T-helper 2 cell treated with Interferon-gamma antibody and Interleukin-4, amounts not matched to agents 100 ng/mL and 5 ng/mL, for 36 hours (primary cell): Measurements from ENCODE around the gene CHSY1. TPM values are rescaled to one million over a fixed set of nuclear protein-coding genes. Genes with fewer than 3 reads are reported as not detected.

Experiments used
- intact Hi-C: fragments of 100-400 bp; cut with micrococcal nuclease; formaldehyde crosslinking; loops from one replicate; pipeline ENCODE4 v1.15.1; 2023
- total RNA-seq: library from RNA; stranded (reverse); gene quantifications from 2 replicates; pipeline ENCODE4 v1.2.3, GENCODE V29; 2022

CHSY1 gene
- total RNA-seq, 1 donor from 2014 or later = 37.5 TPM

DNA sequence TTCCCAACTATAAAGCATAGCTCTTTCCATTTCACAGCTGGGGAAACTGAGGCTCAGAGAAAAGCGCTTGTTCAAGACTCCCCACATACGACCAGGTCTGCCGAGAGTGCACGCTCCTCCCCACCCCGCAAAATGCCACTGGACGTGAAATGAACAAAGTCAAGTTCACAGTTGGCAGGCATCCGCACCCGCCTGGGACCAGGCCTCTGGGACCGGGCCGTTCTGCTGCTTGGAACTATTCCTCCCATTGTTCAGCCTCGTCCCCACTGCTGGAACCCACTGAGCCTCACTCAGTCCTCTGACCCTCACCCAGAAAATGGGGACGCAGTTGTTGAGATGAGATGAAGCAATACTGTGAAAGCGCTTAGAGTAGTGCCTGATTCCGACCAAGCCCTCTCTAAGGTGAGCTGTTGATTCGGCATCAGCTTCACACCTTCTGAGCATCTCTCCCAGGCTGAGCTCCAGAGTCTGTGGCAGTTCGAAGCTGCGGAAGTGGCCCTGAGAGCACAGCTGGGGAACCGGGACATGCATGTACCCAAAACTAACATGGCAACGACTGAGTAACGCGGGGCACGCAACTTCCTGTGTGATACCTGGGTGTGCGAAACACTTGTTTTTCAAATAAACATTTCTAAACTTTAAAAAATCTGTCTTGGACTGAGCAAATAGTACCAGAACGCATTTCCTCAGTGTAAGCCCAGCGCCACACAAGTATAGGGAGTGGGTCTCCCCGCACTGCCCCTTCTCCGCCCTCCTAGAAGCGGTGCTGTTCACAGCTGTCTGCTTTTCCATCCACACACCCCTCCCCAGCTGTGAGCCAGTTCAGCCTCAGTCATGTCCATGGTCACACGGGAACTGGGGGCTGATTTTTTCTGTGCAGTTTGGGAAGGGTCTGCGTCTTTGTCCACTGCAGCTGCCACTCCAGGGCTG, 93.4 kb downstream of the CHSY1 start:
- intact Hi-C loops = no loop called here

DNA sequence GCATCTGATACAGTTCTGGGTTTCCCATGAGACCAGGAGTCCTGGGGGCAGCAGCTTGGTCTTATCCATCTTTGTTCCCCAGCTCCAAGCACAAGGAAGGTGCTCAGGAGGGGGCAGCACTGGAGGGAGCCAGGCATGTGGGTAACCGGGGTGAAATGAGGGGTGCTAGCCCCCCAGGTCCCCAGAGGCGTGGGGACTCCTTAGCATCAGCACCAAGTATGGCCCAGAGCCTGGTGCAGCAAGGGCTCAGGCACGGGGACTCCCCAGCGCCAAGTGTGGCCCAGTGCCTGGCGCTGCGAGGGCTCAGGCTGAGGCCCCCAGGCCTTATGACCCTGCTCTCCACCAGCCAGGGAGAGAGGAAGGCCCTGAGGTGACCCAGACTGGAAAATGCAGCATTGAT, 94.1 kb downstream of the CHSY1 start:
- intact Hi-C loops = no loop called here

DNA sequence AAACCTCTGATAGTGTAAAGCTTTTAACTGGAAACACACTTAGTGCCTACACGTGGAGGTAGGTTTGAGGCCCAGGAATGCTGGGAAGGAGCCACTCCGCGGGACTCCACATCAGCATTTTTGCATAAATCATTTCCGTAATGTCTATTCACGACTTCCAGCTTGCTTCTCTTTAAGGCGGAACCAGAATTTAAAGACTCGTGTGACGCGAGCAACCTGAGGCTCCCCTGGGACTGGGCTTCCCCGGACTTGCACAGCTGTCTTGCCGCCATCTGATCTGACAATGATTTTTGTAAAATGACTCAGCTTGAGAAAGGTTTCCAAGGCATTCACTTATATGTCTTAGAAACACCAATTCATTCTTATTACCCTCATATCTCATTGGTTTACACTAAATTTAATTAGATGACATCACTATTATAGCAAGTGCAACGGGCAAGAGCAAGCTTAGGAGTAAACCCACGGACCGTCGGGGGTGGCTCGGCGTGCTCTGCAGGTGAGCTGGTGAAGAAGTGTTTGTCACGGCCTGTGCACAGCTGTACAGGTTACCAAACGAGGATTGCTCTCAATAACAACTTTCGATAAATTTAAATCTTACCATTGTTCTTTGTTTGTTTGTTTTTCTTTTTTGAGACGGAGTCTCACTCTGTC, 95.2 kb downstream of the CHSY1 start:
- intact Hi-C loops = no loop called here

DNA sequence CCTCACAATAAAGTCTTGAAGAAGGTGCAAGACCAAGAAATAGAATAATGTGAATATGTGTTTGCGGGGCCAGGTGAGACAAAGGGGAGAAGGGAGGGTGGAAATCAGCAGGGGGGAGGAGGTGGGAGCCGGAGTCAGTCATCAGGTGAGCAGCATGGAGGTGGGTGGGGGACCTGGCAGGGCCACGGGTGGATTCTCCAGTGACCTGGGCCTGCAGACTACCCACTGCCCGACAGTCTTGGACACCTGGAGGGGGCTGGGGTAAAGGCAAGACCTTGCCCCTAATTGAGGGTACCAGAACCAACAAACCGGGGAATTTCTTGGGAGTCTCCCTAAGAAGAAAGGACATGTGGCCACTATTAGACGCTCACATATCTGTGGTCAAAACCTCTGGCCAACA, 95.8 kb downstream of the CHSY1 start:
- intact Hi-C loops = no loop called here

- intact Hi-C loops = no loop called here
These were observed 97.8 kb downstream of the CHSY1 start for GRCh38 chr15:101153801-101154656.

DNA sequence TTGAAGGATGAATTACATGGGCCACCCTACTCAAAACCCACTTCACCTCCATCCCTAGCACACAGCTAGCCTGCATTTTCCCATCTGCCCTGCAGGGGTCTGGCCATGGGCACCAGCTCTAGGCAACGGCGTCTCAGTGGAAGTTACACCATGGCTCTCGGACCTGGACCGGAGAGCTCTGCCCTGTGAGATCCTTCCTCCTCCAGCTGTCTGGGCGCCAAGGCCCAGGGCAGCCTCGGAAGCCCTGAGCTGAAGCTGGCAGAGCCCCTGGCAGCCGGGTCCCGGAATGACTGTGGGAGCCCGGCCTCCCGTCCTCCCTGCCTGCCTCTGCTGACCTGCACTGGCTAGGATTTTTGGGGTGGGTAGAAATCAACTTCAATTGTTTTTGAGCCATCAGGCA, 98.9 kb downstream of the CHSY1 start:
- intact Hi-C loops = no loop called here

DNA sequence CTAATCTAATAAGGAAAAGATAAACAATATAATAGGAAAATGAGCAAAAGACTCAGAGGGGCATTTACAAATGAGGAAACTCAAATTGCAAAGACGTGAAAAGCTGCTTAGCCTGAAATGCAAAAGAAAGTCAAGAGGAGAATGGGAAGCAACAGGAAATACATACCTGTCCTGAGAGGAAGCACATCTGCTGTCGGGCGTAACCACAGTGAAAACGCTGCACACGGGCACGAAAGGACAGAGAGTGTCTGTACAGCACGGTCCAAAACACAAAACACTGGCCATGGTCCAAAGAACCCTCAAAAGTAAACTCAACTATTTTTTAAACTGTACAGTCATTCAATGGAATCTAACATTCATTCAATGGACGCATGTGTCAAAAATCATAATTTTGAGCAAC, 100.6 kb downstream of the CHSY1 start:
- intact Hi-C loops = no loop called here

DNA sequence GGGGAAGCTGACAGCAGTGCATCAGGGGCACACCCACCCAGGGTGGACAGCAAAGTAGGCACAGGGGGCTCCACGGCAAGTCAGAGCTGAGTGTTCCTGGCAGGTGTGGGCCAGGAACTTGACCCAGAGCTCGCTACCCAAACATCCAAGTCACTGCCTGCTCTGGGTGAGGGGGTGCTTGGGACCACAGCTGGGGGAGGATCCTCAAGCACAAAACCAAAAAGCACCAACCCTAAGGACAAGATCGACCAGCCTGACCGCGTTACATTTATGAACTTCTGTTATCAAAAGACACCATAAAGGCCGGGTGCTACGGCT, 101.2 kb downstream of the CHSY1 start:
- intact Hi-C loops = no loop called here

- intact Hi-C loops = no loop called here
These were observed 101.8 kb downstream of the CHSY1 start for GRCh38 chr15:101149864-101150722.

DNA sequence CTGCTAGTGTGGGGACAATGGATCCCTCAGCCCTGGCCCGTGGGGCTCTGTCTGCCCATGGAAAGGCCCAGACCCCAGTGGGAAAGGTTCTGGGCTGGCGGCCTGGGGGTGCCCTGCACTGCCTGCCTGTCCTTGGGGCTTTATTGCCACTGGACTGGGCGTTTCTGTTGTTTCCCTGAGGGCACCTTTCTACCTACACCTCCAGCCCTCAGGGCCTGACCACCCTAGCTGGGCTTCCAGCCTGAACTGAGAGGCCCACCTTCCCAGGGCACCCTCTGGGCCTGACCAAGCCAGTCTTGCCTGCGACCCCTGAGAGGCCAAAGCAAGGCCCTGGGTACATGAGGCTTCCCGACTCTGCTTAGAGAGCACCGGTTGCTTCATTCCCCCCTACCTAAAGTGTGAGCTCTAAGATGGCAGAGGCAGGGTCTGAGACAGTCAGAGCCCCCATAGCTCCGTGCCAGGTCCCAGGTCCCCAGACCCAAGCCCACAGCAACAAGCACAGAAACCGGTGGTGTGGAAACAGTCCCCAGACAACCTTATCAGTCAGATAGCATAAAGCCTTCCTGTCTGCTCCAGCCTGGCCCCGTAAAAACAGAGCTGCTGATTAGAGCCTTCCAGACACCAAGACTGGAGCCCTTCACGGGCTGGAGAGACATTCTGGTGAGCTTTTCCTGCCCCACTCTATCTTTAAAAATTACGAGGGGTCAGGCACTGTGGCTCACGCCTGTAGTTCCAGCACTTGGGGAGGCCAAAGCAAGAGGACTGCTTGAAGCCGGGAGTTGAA, 102.8 kb downstream of the CHSY1 start:
- intact Hi-C loops = no loop called here

DNA sequence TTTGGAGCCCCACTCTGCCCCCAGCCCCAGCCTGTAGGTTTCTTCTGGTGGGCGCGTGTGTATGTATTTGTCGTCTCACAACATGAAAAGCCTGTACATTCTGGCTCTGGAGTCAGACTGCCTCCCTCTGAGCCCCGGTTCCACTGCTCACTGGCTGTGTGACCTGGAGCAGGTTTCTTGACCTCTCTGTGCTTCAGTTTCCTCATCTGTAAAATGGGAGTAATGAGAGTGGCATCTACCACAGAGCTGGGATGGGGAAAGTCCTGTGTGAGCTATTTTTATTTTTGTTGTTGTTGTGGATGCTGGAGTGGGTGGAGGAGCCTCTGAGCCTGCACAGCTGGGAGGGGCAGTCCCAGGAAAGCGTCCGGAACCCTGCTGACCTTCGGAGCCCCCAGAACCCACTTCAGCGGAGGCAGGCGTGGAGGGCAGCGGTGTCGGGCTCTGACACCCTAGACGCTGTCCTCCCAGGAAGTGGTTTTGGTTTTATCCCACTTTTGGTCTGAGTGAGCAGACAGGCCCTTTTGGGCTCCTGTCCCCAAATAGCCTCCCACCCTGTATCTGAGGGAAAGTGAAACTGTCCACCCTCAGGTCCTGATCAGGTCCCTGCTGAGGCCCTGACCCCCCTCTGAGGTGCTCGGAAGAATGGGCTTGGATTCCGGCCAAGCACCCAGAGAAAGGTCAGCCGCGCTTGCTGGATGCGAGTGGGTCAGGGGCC, 103.5 kb downstream of the CHSY1 start:
- intact Hi-C loops = no loop called here

- intact Hi-C loops = no loop called here
These were observed 104.7 kb downstream of the CHSY1 start for GRCh38 chr15:101147181-101147580.

GRCh38 chr15:101146118-101146702, 105.6 kb downstream of the CHSY1 start:
- intact Hi-C loops = no loop called here

DNA sequence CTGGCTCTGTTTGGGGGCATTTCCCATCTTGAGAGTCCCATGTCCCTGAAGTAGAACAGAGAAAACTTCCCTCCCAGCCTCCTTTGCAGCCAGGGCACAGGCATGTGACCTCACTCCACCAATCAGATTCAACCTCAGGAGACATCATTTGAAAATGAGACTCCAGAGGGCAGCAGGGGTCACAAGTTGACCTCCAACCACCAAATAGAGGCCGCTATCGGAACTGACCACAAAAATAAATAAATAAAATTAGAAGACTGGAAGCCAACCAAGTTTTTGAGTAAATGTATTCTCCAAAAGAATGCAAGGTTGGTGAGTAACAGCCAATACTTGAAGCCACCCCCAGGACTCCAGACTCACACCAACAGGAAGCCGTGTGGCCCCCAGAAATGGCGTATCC, 106.5 kb downstream of the CHSY1 start:
- intact Hi-C loops = no loop called here

DNA sequence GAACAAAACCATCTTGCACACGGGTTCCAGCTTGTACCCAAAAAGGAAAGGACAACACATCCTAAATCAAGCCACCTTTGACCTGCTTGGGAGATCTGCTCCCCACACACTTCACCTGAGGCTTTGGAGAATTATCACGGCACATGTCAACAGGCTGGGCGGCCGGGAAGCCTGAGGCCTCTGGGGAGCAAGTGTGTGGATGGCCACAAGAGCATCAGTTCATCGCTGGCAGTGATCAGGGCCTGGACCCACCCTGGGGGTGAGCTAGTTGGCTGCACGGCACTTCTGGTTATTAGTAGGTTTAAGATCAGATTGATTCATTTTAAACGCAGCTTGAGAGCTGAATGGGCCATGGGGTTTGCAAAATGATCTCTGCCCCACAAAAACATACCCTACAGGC, 108.5 kb downstream of the CHSY1 start:
- intact Hi-C loops = no loop called here

GRCh38 chr15:101142711-101143110, 109.1 kb downstream of the CHSY1 start:
- intact Hi-C loops = no loop called here

DNA sequence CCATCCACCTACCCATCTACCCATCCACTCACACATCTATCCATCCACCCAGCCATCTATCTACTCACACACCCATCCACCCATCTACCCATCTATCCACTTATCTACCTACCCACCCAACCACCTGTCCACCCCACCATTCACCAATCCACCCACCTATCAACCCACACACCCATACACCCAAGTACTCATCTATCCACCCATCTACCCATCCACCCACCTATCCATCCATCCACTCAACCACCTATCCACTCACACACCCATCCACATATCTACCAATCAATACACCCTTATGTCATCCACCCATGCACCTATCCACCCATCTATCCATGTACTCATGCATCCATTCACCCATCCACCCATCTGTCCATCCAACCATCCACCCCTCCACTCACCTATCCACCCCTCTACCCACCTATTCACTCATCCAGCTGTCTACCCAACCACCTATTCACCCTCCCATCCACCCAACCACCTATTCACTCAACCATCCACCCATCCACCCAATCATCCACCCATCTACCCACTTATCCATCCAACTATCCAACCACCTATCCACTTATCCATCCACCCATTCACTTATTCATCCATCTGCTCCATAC, 109.8 kb downstream of the CHSY1 start:
- intact Hi-C loops = no loop called here

GRCh38 chr15:101140697-101141065, 111.2 kb downstream of the CHSY1 start:
- intact Hi-C loops = no loop called here
